Measurements from ENCODE around the gene MCL1.
"Not testable (repeated sequence)": the region's sequence is repeated elsewhere in the genome, so short reads cannot be mapped to it uniquely, and the experiment has no call there.

The MCL1 gene

GRCh38 chr1:150575072-150575489 lies 4.3 kb downstream of the MCL1 start (continued):
- TF ChIP-seq ZNF621 (tag by site-specific recombination; IDR thresholded peaks at IDR 0.05), result no peak
- TF ChIP-seq ZNF660 (tag by site-specific recombination; IDR thresholded peaks at IDR 0.05), result no peak
- TF ChIP-seq REPIN1 (tag by site-specific recombination; IDR thresholded peaks at IDR 0.05; ENCODE audit: low read depth), result no peak
- no peak for TF ChIP-seq ZNF704 (tag by site-specific recombination; IDR thresholded peaks at IDR 0.05)
- TF ChIP-seq BCL6B (tag by site-specific recombination; IDR thresholded peaks at IDR 0.05), result no peak

- Histone ChIP-seq H3K36me3 (ENCODE audit: control insufficient read depth in 2 of 2, insufficient read depth in 1 of 2, low read length in 2 of 2) (peaks cover 0 to 65% of the 10 kb centered on the region in 2 experiments), H3K4me1 (ENCODE audit: control insufficient read depth, insufficient read depth, low read length) (no peaks in the 10 kb centered on the region), H3K27ac (ENCODE audit: extremely low read depth, low read depth, low read length) (no peak overlapping the region), H3K4me3 (ENCODE audit: low read depth, low read length) (no peak overlapping the region), H3K9me3 (ENCODE audit: control insufficient read depth, insufficient read depth, low read depth, low read length) (no peaks in the 10 kb centered on the region)
- ChIA-PET POLR2A (interaction anchor here (13.5 kb wide), 1 partner anchor 12 kb away, joined by 272 read pairs; no protein-coding TSS in a partner anchor), CTCF (interaction anchor here (0.6 to 14.0 kb wide), 3 partner anchors 15 to 251 kb away, joined by 3 to 135 read pairs (median 3); no protein-coding TSS in a partner anchor)
- TF ChIP-seq PRDM2 (tag by site-specific recombination; IDR thresholded peaks at IDR 0.05; ENCODE audit: borderline replicate concordance) (no peak), KLF16 (tag by site-specific recombination; IDR thresholded peaks at IDR 0.05) (no peak), ZNF335 (tag by site-specific recombination; conservative IDR thresholded peaks at IDR 0.05) (no peak), ZNF610 (tag by site-specific recombination; IDR thresholded peaks at IDR 0.05; ENCODE audit: borderline replicate concordance) (no peak), ZNF561 (tag by site-specific recombination; IDR thresholded peaks at IDR 0.05; ENCODE audit: borderline replicate concordance) (no peak), ZSCAN16 (tag by site-specific recombination; IDR thresholded peaks at IDR 0.05) (no peak), ZNF362 (tag by site-specific recombination; IDR thresholded peaks at IDR 0.05) (no peak), ZNF629 (tag by site-specific recombination; IDR thresholded peaks at IDR 0.05) (no peak), ZNF530 (tag by site-specific recombination; IDR thresholded peaks at IDR 0.05; ENCODE audit: low read depth) (no peak), TCF7L2 (IDR thresholded peaks at IDR 0.05; ENCODE audit: borderline replicate concordance, low read depth, low read length) (no peak), IKZF3 (tag by site-specific recombination; IDR thresholded peaks at IDR 0.05) (no peak), ZNF350 (tag by site-specific recombination; IDR thresholded peaks at IDR 0.05) (no peak), ZNF645 (tag by site-specific recombination; IDR thresholded peaks at IDR 0.05) (no peak)
These were observed 4.9 kb downstream of the MCL1 start for GRCh38 chr1:150574260-150575071.

GRCh38 chr1:150573648-150574071 lies 5.8 kb downstream of the MCL1 start:
- H3K9me3 ChIP-seq (ENCODE audit: control insufficient read depth, insufficient read depth, low read depth, low read length); H3K4me3 ChIP-seq (ENCODE audit: low read depth, low read length); H3K4me1 ChIP-seq (ENCODE audit: control insufficient read depth, insufficient read depth, low read length); H3K27ac ChIP-seq (ENCODE audit: extremely low read depth, low read depth, low read length): not testable (repeated sequence)
- CTCF ChIA-PET, result interaction anchor here (0.6 to 14.0 kb wide), 4 partner anchors 14 to 252 kb away, joined by 3 to 135 read pairs (median 3); no protein-coding TSS in a partner anchor
- peaks cover 0 to 63% of the 10 kb centered on the region in 2 experiments for H3K36me3 ChIP-seq (ENCODE audit: control insufficient read depth in 2 of 2, insufficient read depth in 1 of 2, low read length in 2 of 2)
- POLR2A ChIA-PET, result interaction anchor here (13.5 kb wide), 1 partner anchor 11 kb away, joined by 272 read pairs; no protein-coding TSS in a partner anchor

Measured in HEK293 (cell line).